Stimulated activated CD8-positive, alpha-beta memory T cell treated with anti-CD3 and anti-CD28 coated beads, Interleukin-4, amount 100 ng/mL, for 4 hours (primary cell): Measurements from ENCODE around the gene TRIM16.
"Not testable (repeated sequence)": the region's sequence is repeated elsewhere in the genome, so short reads cannot be mapped to it uniquely, and the experiment has no call there.

Source experiments
- DNase-seq, 2 donors: peaks; one replicate each; pipeline ENCODE4 v3.0.0-alpha.2; 2020; ENCODE audit warnings: low read depth in 2 of 2, low spot score in 1 of 2

Gene TRIM16

GRCh38 chr17:15659236-15659635, 24.9 kb downstream of the TRIM16 start:
- no peak for DNase-seq

GRCh38 chr17:15658296-15658695, 25.8 kb downstream of the TRIM16 start:
- DNase-seq: no peak

- DNase-seq: no peak
Observed at GRCh38 chr17:15657868-15658267, 26.2 kb downstream of the TRIM16 start.

GRCh38 chr17:15654886-15655561, 29.1 kb downstream of the TRIM16 start:
- no peak for DNase-seq

- not testable (repeated sequence) for DNase-seq
Observed at GRCh38 chr17:15654401-15654800, 29.7 kb downstream of the TRIM16 start.

GRCh38 chr17:15652960-15653359, 31.2 kb downstream of the TRIM16 start:
- DNase-seq: no peak

GRCh38 chr17:15651583-15652110, 32.5 kb downstream of the TRIM16 start:
- DNase-seq: no peak

GRCh38 chr17:15650741-15651582, 33.1 kb downstream of the TRIM16 start:
- no peak for DNase-seq

- no peak for DNase-seq
Observed at GRCh38 chr17:15649861-15650421, 34.2 kb downstream of the TRIM16 start.

- no peak for DNase-seq
Observed at GRCh38 chr17:15648386-15648785, 35.7 kb downstream of the TRIM16 start.

GRCh38 chr17:15645942-15646312, 38.2 kb downstream of the TRIM16 start:
- not testable (repeated sequence) for DNase-seq

GRCh38 chr17:15645099-15645941, 38.8 kb downstream of the TRIM16 start:
- not testable (repeated sequence) for DNase-seq

GRCh38 chr17:15642505-15643251, 41.4 kb downstream of the TRIM16 start:
- not testable (repeated sequence) for DNase-seq

GRCh38 chr17:15642014-15642413, 42.1 kb downstream of the TRIM16 start:
- DNase-seq: not testable (repeated sequence)

- DNase-seq: not testable (repeated sequence)
Observed at GRCh38 chr17:15630930-15631453, 53.1 kb downstream of the TRIM16 start.

GRCh38 chr17:15629991-15630390, 54.1 kb downstream of the TRIM16 start:
- not testable (repeated sequence) for DNase-seq

- not testable (repeated sequence) for DNase-seq
Observed at GRCh38 chr17:15623661-15624209, 60.4 kb downstream of the TRIM16 start.

GRCh38 chr17:15623255-15623654, 60.9 kb downstream of the TRIM16 start:
- not testable (repeated sequence) for DNase-seq

GRCh38 chr17:15622124-15622523, 62.0 kb downstream of the TRIM16 start:
- not testable (repeated sequence) for DNase-seq
